ENCODE measurements around the gene SGK2.

- no peak for TF ChIP-seq POLR2A (IDR thresholded peaks at IDR 0.05; ENCODE audit: low read depth, low read length)
- TF ChIP-seq TAF1 (IDR thresholded peaks at IDR 0.05; ENCODE audit: low read depth, low read length) = no peak
- no peak for TF ChIP-seq SPI1 (IDR thresholded peaks at IDR 0.05; ENCODE audit: low read depth, low read length)
Measured at GRCh38 chr20:43532416-43533055, 26.3 kb upstream of the SGK2 start.

Measured in GM12891 (cell line).